ENCODE results near the gene SKAP2.

DNA sequence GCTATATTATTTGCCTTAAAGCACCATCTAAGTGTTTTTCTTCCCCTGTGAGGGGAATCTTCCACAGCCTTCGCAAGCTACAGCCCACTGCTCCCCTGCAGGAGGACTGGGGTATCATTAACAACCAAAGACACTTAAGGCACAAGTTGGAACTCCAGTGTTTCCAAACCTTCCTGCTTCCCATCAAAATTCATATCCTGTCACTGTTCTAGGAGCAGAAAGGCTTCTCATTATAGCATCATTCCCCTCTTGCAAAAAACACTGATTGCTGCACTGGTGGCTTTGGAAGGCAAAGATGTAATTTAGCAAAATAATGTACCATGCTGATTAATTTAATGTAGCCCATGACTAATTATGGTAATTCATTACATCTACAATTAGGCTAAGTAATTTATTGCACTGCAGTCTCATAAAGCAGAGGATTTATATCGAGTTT lies 207.2 kb downstream of the SKAP2 start:
- TF ChIP-seq, protein P1, sequence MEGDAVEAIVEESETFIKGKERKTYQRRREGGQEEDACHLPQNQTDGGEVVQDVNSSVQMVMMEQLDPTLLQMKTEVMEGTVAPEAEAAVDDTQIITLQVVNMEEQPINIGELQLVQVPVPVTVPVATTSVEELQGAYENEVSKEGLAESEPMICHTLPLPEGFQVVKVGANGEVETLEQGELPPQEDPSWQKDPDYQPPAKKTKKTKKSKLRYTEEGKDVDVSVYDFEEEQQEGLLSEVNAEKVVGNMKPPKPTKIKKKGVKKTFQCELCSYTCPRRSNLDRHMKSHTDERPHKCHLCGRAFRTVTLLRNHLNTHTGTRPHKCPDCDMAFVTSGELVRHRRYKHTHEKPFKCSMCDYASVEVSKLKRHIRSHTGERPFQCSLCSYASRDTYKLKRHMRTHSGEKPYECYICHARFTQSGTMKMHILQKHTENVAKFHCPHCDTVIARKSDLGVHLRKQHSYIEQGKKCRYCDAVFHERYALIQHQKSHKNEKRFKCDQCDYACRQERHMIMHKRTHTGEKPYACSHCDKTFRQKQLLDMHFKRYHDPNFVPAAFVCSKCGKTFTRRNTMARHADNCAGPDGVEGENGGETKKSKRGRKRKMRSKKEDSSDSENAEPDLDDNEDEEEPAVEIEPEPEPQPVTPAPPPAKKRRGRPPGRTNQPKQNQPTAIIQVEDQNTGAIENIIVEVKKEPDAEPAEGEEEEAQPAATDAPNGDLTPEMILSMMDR (IDR thresholded peaks at IDR 0.05 in 2 of 3, conservative IDR thresholded peaks at IDR 0.05 in 1 of 3; ENCODE audit: control insufficient read depth in 2 of 3, extremely low read depth in 1 of 3, insufficient read depth in 1 of 3, low read depth in 3 of 3, low read length in 3 of 3): no peak
- TF ChIP-seq SIX5 (IDR thresholded peaks at IDR 0.05; ENCODE audit: low read depth, low read length, severe bottlenecking) (no peak), POLR2A (IDR thresholded peaks at IDR 0.05; ENCODE audit: low read depth, low read length) (no peak), TARDBP (IDR thresholded peaks at IDR 0.05; ENCODE audit: borderline replicate concordance) (no peak), KAT2A (conservative IDR thresholded peaks at IDR 0.05; ENCODE audit: control insufficient read depth, low read depth, low read length) (no peak), GABPA (IDR thresholded peaks at IDR 0.05; ENCODE audit: low read depth) (no peak)

All from GM12878 (cell line).